Body of pancreas (tissue), 4 donors: ENCODE measurements around the gene IGFBP7.

ENCODE experiments used
- CTCF ChIP-seq, 7 experiments: fragments of 450-650 bp in 4 of 7; fragments of 200-600 bp in 3 of 7; sonication (generic) in 3 of 7; IDR thresholded peaks; one replicate each; pipeline ENCODE4 v1.5.1; 2016 to 2019; ENCODE audit warnings: antibody characterized with exemption in 7 of 7
- POLR2A ChIP-seq, 3 donors: fragments of 450-650 bp; IDR thresholded peaks; one replicate each; pipeline ENCODE4 v1.6.1; 2016; ENCODE audit warnings: antibody characterized with exemption in 3 of 3, mild to moderate bottlenecking in 2 of 3

DNA sequence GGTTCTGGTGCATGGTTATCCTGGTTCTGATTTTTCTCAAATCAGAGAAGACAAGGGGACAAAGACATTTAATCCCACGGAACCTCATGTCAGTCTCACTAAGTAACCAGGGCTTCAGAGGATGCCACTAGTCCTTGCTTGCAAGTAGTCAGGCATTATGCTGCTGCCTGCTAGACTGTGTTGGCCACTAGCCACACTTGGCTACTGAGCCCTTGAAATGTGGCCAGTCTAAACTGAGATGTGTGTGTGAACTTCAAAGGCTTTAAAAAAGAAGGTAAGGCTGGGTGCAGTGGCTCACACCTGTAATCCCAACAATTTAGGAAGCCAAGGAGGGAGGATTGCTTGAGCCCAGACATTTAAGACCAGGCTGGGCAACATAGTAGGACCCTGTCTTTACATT is 48.6 kb upstream of the IGFBP7 start:
- TF ChIP-seq CTCF (IDR thresholded peaks at IDR 0.05) (no peak), POLR2A (IDR thresholded peaks at IDR 0.05) (no peak)
